Astrocyte of the spinal cord (primary cell): ENCODE measurements around the gene MOGAT3.

Experiments
- DNase-seq: peaks from one replicate; pipeline ENCODE4 v3.0.0; 2011; ENCODE audit warnings: low read depth, low spot score
- H3K4me3 ChIP-seq: 2 replicates; pipeline ENCODE4 v1.5.1; 2011; ENCODE audit warnings: low read depth, mild to moderate bottlenecking, low read length, moderate library complexity
- CTCF ChIP-seq: IDR thresholded peaks from 2 replicates; pipeline ENCODE4 v1.5.1; 2012; ENCODE audit warnings: low read depth, mild to moderate bottlenecking, low read length, inconsistent platforms
- in situ Hi-C: cut with HindIII; loops from 2 replicates; pipeline ENCODE4 v1.10.0; 2017; ENCODE audit warnings: low sequenced_read_pairs

The MOGAT3 gene

GRCh38 chr7:101222275-101222830 is 21.5 kb upstream of the MOGAT3 start:
- TF ChIP-seq CTCF, result no peak
- in situ Hi-C loops, result no loop called here
- DNase-seq, result no peak
- H3K4me3 ChIP-seq, result no peak overlapping the region

- DNase-seq, result no peak
- H3K4me3 ChIP-seq, result no peak overlapping the region
- in situ Hi-C loops, result no loop called here
- TF ChIP-seq CTCF, result no peak
Measured at GRCh38 chr7:101220295-101220694, 19.5 kb upstream of the MOGAT3 start.

GRCh38 chr7:101218236-101219125 is 17.6 kb upstream of the MOGAT3 start:
- DNase-seq, result no peak
- in situ Hi-C loops, result no loop called here
- TF ChIP-seq CTCF, result no peak

GRCh38 chr7:101217388-101218235 is 16.8 kb upstream of the MOGAT3 start, which contains the start of the genes PLOD3 and ZNHIT1:
Gene PLOD3, minus strand, starts transcription at chr7:101217581. Its CDS starts 307 bp downstream, at chr7:101217274.
Gene ZNHIT1, plus strand, starts transcription at chr7:101218165. Its CDS starts 31 bp downstream, at chr7:101218196.
- TF ChIP-seq CTCF, result no peak
- peak; percentile 98 for DNase-seq
- in situ Hi-C loops, result no loop called here

More at GRCh38 chr7:101218236-101219125, 17.6 kb upstream of the MOGAT3 start:
- peak overlapping the region; percentile 73 for H3K4me3 ChIP-seq

GRCh38 chr7:101216860-101217387 is 16.1 kb upstream of the MOGAT3 start:
- H3K4me3 ChIP-seq, result peak overlapping the region; percentile 73
- no peak for DNase-seq
- in situ Hi-C loops, result no loop called here
- TF ChIP-seq CTCF, result no peak

More at GRCh38 chr7:101217388-101218235, 16.8 kb upstream of the MOGAT3 start, which contains the start of the genes PLOD3 and ZNHIT1:
- peak within 1 kb of the TSS; percentile 73 for H3K4me3 ChIP-seq
